ENCODE measurements around the gene DYSF.

Gene DYSF

GRCh38 chr2:71700041-71700657 is 246.8 kb downstream of the DYSF start:
- no peak for DNase-seq

GRCh38 chr2:71700658-71701397 is 247.5 kb downstream of the DYSF start:
- DNase-seq, result no peak

- DNase-seq, result no peak
Observed at GRCh38 chr2:71702071-71702970, 249.0 kb downstream of the DYSF start.

GRCh38 chr2:71702971-71703898 is 249.9 kb downstream of the DYSF start:
- DNase-seq, result no peak

GRCh38 chr2:71704131-71704561 is 250.8 kb downstream of the DYSF start:
- no peak for DNase-seq

GRCh38 chr2:71704688-71705087 is 251.3 kb downstream of the DYSF start:
- DNase-seq, result no peak

- DNase-seq, result no peak
Observed at GRCh38 chr2:71705171-71705960, 252.0 kb downstream of the DYSF start.

GRCh38 chr2:71706121-71706520 is 252.8 kb downstream of the DYSF start:
- no peak for DNase-seq

GRCh38 chr2:71706836-71707235 is 253.5 kb downstream of the DYSF start:
- no peak for DNase-seq

- peak; percentile 11 for DNase-seq
Observed at GRCh38 chr2:71710367-71711132, 257.2 kb downstream of the DYSF start.

GRCh38 chr2:71711133-71711855 is 257.9 kb downstream of the DYSF start:
- DNase-seq, result no peak

- peak; percentile 8 for DNase-seq
Observed at GRCh38 chr2:71712158-71712818, 258.9 kb downstream of the DYSF start.

- DNase-seq, result no peak
Observed at GRCh38 chr2:71713581-71714580, 260.5 kb downstream of the DYSF start.

- DNase-seq, result no peak
Observed at GRCh38 chr2:71714601-71715240, 261.4 kb downstream of the DYSF start.

GRCh38 chr2:71715241-71715750 is 261.9 kb downstream of the DYSF start:
- DNase-seq, result no peak

- no peak for DNase-seq
Observed at GRCh38 chr2:71715951-71716696, 262.8 kb downstream of the DYSF start.

All from 8988T (cell line).